Gastroesophageal sphincter (tissue), 4 donors: Measurements from ENCODE around the gene RANBP3. TPM values are rescaled to one million over a fixed set of nuclear protein-coding genes. Genes with fewer than 3 reads are reported as not detected.
A peak's percentile ranks its signal among the peaks of the same experiment; 100 is the strongest.

Experiments
- ATAC-seq: fragments of 150-250 bp; one replicate; pipeline ENCODE4 v1.9.1; 2016; ENCODE audit warnings: mild to moderate bottlenecking, moderate library complexity
- H3K27ac ChIP-seq, 4 donors: fragments of 200-600 bp; sonication (generic) in 3 of 4; 1 replicate in 3 of 4; 2 replicates in 1 of 4; pipeline ENCODE4 v1.5.1; 2016 to 2019
- H3K27me3 ChIP-seq: fragments of 200-600 bp; sonication (generic); one replicate; pipeline ENCODE4 v1.5.1; 2019
- H3K36me3 ChIP-seq, 2 donors: fragments of 200-600 bp; sonication (generic); one replicate each; pipeline ENCODE4 v1.5.1; 2019; ENCODE audit warnings: control low read depth in 1 of 2
- H3K4me1 ChIP-seq, 3 donors: fragments of 200-600 bp; sonication (generic); 1 replicate in 2 of 3; 2 replicates in 1 of 3; pipeline ENCODE4 v1.5.1; 2016 to 2019; ENCODE audit warnings: control low read depth in 2 of 3
- H3K4me3 ChIP-seq, 2 donors: fragments of 200-600 bp; sonication (generic); one replicate each; pipeline ENCODE4 v1.5.1; 2019; ENCODE audit warnings: mild to moderate bottlenecking in 1 of 2, moderate library complexity in 1 of 2
- H3K9me3 ChIP-seq, 3 donors: fragments of 200-600 bp; sonication (generic); one replicate each; pipeline ENCODE4 v1.5.1; 2017 to 2019; ENCODE audit warnings: control low read depth in 2 of 3
- CTCF ChIP-seq, 4 experiments: fragments of 200-600 bp in 2 of 4; fragments of 450-650 bp in 2 of 4; sonication (generic) in 1 of 4; IDR thresholded peaks; one replicate each; pipeline ENCODE4 v1.5.1; 2017 to 2019; ENCODE audit warnings: antibody characterized with exemption in 4 of 4, mild to moderate bottlenecking in 2 of 4, moderate library complexity in 2 of 4
- EP300 ChIP-seq: sonication (generic); formaldehyde crosslinking; IDR thresholded peaks from one replicate; pipeline ENCODE4 v1.6.1; 2017; ENCODE audit warnings: antibody characterized with exemption, mild to moderate bottlenecking
- POLR2A ChIP-seq, 2 donors: fragments of 450-650 bp; IDR thresholded peaks; one replicate each; pipeline ENCODE4 v1.6.1; 2017; ENCODE audit warnings: antibody characterized with exemption in 2 of 2, mild to moderate bottlenecking in 2 of 2, moderate library complexity in 1 of 2
- POLR2AphosphoS5 ChIP-seq: sonication (generic); formaldehyde crosslinking; IDR thresholded peaks from one replicate; pipeline ENCODE4 v1.6.1; 2017; ENCODE audit warnings: antibody characterized with exemption
- WGBS, 2 donors: methylation state at CpG; one replicate each; pipeline ENCODE4 v1.1.5; 2018; ENCODE audit warnings: low coverage in 1 of 2; 5-methylcytosine and 5-hydroxymethylcytosine counted together
- total RNA-seq, 4 donors: library from RNA; depleted of rRNA; stranded (reverse); fragments of >200 nt; gene quantifications; one replicate each; pipeline ENCODE4 v1.1.0, GENCODE V29; 2016

Gene RANBP3
- total RNA-seq, 4 donors from 2014 or later = 87.0 to 125 (median 104) TPM

GRCh38 chr19:5956728-5957127 lies 21.2 kb downstream of the RANBP3 start:
- ATAC-seq = no peak
- WGBS, 2 donors = 79% methylated on average over 7 of the region's 12 CpGs; no CpG with 5 or more reads in 1 of the 2 donors
- TF ChIP-seq POLR2AphosphoS5 (no peak), CTCF (IDR thresholded peaks at IDR 0.05) (no peak), POLR2A (IDR thresholded peaks at IDR 0.05) (no peak), EP300 (no peak)
- Histone ChIP-seq H3K27ac (peak overlapping the region in 3 of 4 donors; percentile 76 to 86 (median 84)), H3K4me1 (peaks cover 21 to 100% (median 64%) of the 10 kb centered on the region in 3 donors), H3K4me3 (no peak overlapping the region), H3K27me3 (no peaks in the 10 kb centered on the region), H3K9me3 (no peaks in the 10 kb centered on the region), H3K36me3 (peaks cover 0 to 4% of the 10 kb centered on the region in 2 donors)

GRCh38 chr19:5956323-5956722 lies 21.6 kb downstream of the RANBP3 start:
- Histone ChIP-seq H3K27ac (peak overlapping the region in 3 of 4 donors; percentile 76 to 86 (median 84)), H3K4me1 (peaks cover 25 to 100% (median 64%) of the 10 kb centered on the region in 3 donors)

GRCh38 chr19:5955636-5955935 lies 22.4 kb downstream of the RANBP3 start:
- H3K36me3 ChIP-seq = peaks cover 0 to 4% of the 10 kb centered on the region in 2 donors
- WGBS, 2 donors = 39 to 60% methylated on average over 1 to 3 of the region's 3 CpGs
- TF ChIP-seq POLR2A (IDR thresholded peaks at IDR 0.05) (no peak), CTCF (IDR thresholded peaks at IDR 0.05) (no peak), POLR2AphosphoS5 (no peak), EP300 (no peak)
- peaks cover 32 to 100% (median 64%) of the 10 kb centered on the region in 3 donors for H3K4me1 ChIP-seq
- no peak for ATAC-seq
- H3K4me3 ChIP-seq = no peak overlapping the region
- H3K27ac ChIP-seq = peak overlapping the region; percentile 21 to 86 (median 84)
- H3K27me3 ChIP-seq = no peaks in the 10 kb centered on the region
- H3K9me3 ChIP-seq = no peaks in the 10 kb centered on the region

More at GRCh38 chr19:5956323-5956722, 21.6 kb downstream of the RANBP3 start:
- no peak for ATAC-seq
- H3K9me3 ChIP-seq = no peaks in the 10 kb centered on the region
- 34 to 43% methylated on average over 2 to 3 of the region's 3 CpGs for WGBS, 2 donors
- H3K36me3 ChIP-seq = peaks cover 0 to 4% of the 10 kb centered on the region in 2 donors
- no peaks in the 10 kb centered on the region for H3K27me3 ChIP-seq
- TF ChIP-seq EP300 (no peak), CTCF (IDR thresholded peaks at IDR 0.05) (no peak), POLR2A (IDR thresholded peaks at IDR 0.05) (no peak)
- no peak overlapping the region for H3K4me3 ChIP-seq

- no peak for TF ChIP-seq POLR2A (IDR thresholded peaks at IDR 0.05)
- Histone ChIP-seq H3K4me3 (peak overlapping the region in 1 of 2 donors; percentile 16), H3K4me1 (peaks cover 37 to 100% (median 66%) of the 10 kb centered on the region in 3 donors), H3K27me3 (no peaks in the 10 kb centered on the region), H3K36me3 (peaks cover 0 to 4% of the 10 kb centered on the region in 2 donors), H3K27ac (peak overlapping the region; percentile 80 to 86 (median 84)), H3K9me3 (no peaks in the 10 kb centered on the region)
- 17 to 20% methylated on average over 3 to 6 of the region's 6 CpGs for WGBS, 2 donors
- ATAC-seq = no peak
Measured at GRCh38 chr19:5954293-5954692, 23.6 kb downstream of the RANBP3 start.

GRCh38 chr19:5953680-5954213 lies 24.2 kb downstream of the RANBP3 start:
- Histone ChIP-seq H3K4me1 (peaks cover 37 to 100% (median 71%) of the 10 kb centered on the region in 3 donors), H3K4me3 (no peak overlapping the region)
- no peak for ATAC-seq

More at GRCh38 chr19:5953680-5954213, 24.2 kb downstream of the RANBP3 start:
- 39% methylated on average over 6 to 9 of the region's 17 CpGs for WGBS, 2 donors
- Histone ChIP-seq H3K27ac (peak overlapping the region; percentile 80 to 86 (median 84)), H3K36me3 (peaks cover 0 to 4% of the 10 kb centered on the region in 2 donors), H3K9me3 (no peaks in the 10 kb centered on the region), H3K27me3 (no peaks in the 10 kb centered on the region)
- TF ChIP-seq EP300 = no peak
- no peak for TF ChIP-seq POLR2AphosphoS5
- no peak for TF ChIP-seq CTCF (IDR thresholded peaks at IDR 0.05)
- no peak for TF ChIP-seq POLR2A (IDR thresholded peaks at IDR 0.05)
